Medulla oblongata (tissue), 1 donor: ENCODE measurements around the gene RGS19.
"Not testable (repeated sequence)": the region's sequence is repeated elsewhere in the genome, so short reads cannot be mapped to it uniquely, and the experiment has no call there.

Experiments used
- DNase-seq: peaks from one replicate; pipeline ENCODE4 v3.0.0-alpha.2; 2015; ENCODE audit errors: extremely low spot score

RGS19 gene

GRCh38 chr20:64079273-64080012 is at the start of gene RGS19:
TSS of gene RGS19 (minus strand) at chr20:64079518. CDS start at chr20:64076886, 2,632 bp downstream.
- DNase-seq, result peak; percentile 78

- not testable (repeated sequence) for DNase-seq
Observed at GRCh38 chr20:64123517-64123916, 44.2 kb upstream of the RGS19 start.

DNA sequence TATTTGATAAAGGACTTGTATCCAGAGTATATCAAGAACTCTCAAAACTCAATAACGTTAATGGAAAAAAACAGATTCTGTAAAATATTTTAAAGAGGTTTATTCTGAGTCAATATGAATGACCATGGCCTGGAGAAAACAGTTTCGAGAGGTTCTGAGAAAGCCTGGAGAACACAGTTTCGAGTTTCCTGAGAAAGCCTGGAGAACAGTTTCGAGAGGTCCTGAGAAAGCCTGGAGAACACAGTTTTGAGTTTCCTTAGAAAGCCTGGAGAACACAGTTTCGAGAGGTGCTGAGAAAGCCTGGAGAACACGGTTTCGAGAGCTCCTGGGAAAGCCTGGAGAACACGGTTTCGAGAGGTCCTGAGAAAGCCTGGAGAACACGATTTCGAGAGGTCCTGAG is 43.6 kb upstream of the RGS19 start:
- DNase-seq, result not testable (repeated sequence)

- no peak for DNase-seq
Observed at GRCh38 chr20:64121586-64121985, 42.3 kb upstream of the RGS19 start.

GRCh38 chr20:64119681-64120341 is 40.5 kb upstream of the RGS19 start:
- no peak for DNase-seq

- no peak for DNase-seq
Observed at GRCh38 chr20:64119301-64119680, 40.0 kb upstream of the RGS19 start.

DNA sequence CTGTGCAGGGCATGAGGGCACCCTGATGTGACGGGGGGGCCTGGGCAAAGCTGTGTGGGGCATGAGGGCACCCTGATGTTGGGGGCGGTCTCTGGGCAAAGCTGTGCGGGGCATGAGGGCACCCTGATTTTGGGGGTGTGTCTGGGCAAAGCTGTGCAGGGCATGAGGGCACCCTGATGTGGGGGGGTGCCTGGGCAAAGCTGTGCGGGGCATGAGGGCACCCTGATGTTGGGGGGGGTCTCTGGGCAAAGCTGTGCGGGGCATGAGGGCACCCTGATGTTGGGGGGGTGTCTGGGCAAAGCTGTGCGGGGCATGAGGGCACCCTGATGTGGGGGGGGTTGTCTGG is 38.1 kb upstream of the RGS19 start:
- DNase-seq, result not testable (repeated sequence)

- DNase-seq, result no peak
Observed at GRCh38 chr20:64116541-64117431, 37.5 kb upstream of the RGS19 start.

DNA sequence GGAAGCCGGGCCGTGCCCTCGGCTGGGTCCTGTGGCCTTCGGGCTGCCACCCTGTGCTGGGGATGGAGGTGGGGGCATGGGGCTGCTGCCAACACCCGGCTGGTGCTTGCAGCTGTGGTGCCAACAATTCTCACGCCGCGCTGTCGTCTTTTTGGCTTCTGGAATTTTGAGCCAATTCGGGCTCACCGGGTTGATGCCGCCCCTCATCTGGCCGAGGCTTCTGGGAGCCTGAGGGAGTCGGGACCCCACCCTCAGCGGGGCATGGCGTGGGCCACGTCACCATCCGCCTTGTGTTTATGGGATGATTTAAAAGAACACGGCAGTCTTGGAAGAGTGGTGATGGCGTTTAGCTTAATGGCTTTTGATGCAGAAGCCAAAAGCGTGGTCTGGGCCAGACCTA is 36.7 kb upstream of the RGS19 start:
- DNase-seq, result no peak

GRCh38 chr20:64115171-64115911 is 36.0 kb upstream of the RGS19 start:
- DNase-seq, result no peak

DNA sequence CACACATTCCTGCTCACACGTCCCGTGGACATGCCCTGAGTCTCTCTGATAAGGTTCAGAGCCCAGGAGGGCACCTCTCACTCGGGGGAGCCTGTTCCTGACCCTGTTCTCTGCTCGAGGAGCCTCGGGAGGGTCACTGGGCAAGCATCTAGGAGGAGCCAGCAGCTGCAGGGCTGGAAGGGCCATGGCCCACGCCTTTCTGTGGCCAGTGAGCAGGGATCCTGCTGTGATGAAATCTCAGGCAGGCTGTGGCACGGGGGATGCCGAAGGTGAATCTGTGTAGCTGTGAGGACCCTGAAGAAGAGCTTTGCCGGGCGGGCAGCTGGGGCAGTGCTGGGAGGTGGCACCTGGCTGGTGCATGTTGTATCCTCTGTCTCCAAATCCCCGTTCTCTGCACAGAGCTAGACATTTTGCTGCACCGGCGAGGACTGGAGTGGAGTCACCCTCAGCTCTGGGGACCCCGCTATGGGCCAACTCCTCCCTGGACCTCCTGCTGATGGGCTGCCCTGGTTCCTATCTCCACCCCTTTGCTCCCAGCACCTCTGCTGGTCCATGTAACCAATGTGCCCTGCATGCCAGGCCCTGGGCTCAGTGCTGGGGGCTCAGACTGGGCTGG is 35.1 kb upstream of the RGS19 start:
- no peak for DNase-seq

DNA sequence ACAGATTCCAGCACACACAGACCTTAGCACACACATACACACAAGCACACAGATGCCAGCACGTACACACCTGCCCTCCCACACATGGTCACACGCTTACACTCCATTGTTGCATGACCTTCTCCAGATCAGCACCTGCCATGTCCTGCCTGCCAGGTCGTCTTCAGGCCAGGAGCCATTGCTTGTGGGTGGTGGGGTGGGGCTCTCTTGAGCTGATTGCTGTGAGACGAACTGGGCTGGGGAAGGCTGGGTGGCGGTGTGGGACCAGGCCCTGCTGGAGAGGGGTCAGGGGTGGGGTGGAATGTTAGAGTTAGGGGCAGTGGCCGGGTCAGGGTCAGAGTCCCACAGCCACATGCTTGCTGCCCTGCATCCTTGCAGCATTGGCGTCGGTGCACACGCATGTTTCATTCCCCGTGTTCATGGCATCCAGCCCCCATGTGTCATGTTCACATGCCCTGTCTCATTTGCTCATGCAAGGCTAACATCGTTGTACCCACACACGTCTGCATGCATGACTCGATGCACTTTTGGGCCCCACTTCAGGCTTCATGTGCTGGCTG is 34.6 kb upstream of the RGS19 start:
- no peak for DNase-seq

- DNase-seq, result no peak
Observed at GRCh38 chr20:64113444-64113775, 34.1 kb upstream of the RGS19 start.

- DNase-seq, result no peak
Observed at GRCh38 chr20:64112691-64113443, 33.5 kb upstream of the RGS19 start.

DNA sequence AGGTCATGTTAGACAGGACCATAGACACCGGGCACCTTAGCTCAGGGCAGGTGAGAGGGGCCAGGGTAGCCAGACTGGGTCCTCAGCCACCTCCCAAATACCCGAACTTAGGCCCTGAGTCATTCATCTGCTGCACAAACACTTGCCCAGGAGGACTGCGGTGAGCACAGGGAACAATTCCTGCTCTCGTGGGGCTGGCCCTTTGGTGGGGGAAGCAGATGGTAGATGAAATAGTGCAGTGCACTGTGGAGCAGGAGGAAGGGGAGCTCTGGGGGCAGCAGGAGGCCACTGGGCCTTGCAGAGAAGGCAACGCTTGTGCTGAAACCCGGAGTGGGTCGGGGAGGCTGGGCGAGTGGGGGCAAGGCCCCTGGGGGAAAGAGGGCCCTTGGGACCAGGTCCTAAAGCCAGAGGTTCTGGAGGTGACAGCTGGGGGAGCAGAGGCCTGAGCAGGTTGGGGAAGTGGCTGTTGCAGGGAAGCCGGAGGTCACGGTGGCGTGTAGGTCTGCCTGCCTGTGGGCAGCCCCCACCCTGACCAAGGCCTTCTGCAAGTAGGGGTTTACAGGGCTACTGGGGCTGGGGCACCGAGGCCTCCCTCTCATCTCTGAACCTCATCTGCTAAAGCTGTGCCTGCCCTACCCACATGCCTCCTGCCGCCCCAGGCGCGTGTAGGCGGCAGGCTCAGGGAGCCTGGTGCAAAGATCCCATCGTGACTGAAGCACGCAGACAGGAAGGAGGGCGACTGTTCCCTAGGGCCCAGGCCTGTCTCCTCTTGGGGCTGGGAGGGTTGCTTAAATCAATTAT is 32.7 kb upstream of the RGS19 start:
- DNase-seq, result no peak

DNA sequence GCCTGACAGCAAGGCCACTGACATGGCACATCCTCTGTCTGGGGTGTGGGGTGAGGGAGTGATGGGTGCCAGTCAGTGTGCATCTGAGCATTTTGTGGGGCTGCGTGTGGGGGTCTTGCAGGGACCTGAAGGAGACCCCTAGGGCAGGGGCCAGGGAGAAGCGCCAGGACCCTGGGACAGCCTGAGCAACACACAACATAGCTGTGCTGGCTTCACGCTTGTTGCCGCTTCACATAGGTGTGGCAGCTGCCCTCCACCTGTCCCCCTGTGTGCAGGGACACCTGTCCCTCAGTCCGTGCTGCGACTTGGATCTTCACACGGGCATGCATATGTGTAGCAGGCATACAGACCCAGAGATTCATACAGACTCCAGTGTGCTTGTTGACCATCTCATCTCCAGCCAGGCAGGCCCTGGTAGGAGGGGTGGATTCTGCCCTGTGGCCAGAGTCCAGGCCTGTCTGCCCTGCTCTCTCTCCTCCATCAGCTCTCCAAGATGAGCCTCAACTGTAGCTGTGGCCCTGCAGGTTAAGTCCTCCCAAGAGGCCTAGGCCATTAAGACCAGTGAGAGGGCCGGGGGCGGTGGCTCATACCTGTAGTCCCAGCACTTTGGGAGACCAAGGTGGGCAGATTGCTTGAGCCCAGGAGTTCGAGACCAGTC is 31.2 kb upstream of the RGS19 start:
- DNase-seq, result no peak

DNA sequence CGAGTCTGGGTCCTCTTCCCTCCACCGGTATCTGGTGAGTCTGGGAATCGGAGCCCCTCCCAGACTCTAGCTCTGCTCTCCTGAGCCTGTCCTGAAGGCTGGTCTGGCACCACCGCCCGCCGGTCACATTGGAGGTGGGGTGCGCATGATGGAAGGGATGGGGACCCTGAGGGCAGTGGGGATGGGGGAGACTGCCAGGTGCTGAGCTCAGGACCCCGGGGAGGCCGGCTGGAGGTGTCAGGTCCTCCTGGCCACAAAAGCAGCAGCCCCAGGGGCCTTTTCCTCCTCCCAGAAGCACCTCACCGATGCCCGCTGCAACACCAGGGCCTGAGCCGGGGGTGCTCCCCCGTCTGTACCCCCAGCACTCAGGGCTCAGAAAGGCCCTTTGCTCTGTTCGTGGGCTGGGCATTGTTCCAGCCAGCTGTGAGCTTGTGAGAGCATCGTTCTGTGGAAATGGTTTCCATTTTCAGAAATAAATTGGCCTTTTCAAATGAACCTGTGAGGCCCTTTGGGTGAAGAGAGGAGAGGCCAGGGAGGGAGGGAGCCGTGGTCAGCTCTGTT is 30.6 kb upstream of the RGS19 start:
- DNase-seq, result peak; percentile 20

DNA sequence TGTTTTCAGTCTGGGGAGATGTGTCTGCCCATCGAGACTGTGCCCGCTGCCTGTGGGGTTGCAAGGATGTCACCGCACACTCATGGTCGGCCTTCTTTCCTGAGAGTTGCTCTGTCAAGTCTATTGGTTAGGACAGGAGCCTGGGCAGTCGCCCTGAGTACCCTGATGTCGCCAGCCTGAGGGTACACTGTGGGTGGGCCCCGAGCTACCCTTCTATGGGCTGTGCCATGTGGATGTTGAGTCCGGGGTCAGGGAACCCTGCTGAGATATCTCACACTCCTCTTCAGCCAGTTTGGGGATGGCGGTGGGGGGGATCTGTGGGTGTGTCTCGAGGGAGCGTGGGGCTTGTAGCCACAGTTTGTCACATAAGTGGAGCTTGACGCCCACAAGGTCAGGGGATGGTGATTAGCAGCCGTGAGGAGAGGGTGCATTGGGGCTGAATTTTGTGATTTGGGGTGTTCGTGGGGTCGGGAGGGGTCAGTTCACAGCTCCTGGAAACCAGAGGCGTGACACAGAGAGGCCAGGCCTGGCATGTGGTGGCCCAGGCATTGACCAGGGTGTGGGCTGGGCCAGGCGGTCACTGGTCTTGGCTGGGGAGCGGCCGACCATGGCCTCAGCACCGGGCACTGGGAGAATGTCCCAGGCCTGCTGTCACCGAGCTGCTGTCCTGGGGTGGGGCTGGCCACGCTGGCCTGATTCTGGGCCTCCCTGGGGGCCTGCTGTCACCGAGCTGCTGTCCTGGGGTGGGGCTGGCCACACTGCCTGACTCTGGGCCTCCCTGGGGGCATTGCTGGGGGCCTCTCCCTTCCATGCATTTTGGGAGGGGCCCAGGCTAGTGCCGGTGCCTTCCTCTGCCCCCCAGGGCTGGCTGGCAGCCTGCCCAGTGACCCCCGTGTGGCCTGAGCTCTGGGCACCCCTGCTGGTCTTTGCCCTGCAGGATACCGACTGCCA is 29.7 kb upstream of the RGS19 start:
- DNase-seq, result no peak
